AG10803 (cell line): ENCODE results near the gene UVRAG.

Experiments
- DNase-seq: peaks from one replicate; pipeline ENCODE4 v3.0.0; 2010; ENCODE audit warnings: low read depth
- H3K4me3 ChIP-seq: 2 replicates; pipeline ENCODE4 v1.5.1; 2011; ENCODE audit warnings: mild to moderate bottlenecking, low read length, control low read depth
- TF ChIP-seq, protein P1 (sequence below): conservative IDR thresholded peaks from 2 replicates; pipeline ENCODE4 v1.5.1; 2011; ENCODE audit warnings: mild to moderate bottlenecking, low read length, control low read depth, inconsistent platforms

UVRAG gene

GRCh38 chr11:76172583-76172982, 357.6 kb downstream of the UVRAG start:
- no peak overlapping the region for H3K4me3 ChIP-seq
- TF ChIP-seq, protein P1, sequence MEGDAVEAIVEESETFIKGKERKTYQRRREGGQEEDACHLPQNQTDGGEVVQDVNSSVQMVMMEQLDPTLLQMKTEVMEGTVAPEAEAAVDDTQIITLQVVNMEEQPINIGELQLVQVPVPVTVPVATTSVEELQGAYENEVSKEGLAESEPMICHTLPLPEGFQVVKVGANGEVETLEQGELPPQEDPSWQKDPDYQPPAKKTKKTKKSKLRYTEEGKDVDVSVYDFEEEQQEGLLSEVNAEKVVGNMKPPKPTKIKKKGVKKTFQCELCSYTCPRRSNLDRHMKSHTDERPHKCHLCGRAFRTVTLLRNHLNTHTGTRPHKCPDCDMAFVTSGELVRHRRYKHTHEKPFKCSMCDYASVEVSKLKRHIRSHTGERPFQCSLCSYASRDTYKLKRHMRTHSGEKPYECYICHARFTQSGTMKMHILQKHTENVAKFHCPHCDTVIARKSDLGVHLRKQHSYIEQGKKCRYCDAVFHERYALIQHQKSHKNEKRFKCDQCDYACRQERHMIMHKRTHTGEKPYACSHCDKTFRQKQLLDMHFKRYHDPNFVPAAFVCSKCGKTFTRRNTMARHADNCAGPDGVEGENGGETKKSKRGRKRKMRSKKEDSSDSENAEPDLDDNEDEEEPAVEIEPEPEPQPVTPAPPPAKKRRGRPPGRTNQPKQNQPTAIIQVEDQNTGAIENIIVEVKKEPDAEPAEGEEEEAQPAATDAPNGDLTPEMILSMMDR = no peak
- DNase-seq = no peak

DNA sequence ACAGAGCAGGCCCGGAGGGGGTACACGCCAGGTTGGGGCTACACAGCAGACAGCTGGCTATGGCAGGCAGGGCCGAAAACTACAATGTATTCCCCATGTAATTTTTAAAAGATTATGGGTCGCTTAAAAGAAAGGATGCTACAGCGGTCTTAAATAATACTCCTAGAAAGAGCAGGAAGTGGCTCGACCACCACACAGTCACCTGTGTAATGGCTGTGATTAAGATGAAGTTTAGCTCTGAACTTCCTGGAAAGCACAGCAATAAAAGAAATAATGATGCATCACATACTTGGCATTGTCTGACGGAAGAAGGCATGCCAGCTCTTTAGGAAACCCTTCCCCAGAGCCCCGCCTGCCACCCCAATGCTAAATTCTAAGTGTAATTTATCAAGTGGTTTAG, 358.7 kb downstream of the UVRAG start:
- H3K4me3 ChIP-seq = no peak overlapping the region
- TF ChIP-seq, protein P1 = no peak
- peak; percentile 4 for DNase-seq

DNA sequence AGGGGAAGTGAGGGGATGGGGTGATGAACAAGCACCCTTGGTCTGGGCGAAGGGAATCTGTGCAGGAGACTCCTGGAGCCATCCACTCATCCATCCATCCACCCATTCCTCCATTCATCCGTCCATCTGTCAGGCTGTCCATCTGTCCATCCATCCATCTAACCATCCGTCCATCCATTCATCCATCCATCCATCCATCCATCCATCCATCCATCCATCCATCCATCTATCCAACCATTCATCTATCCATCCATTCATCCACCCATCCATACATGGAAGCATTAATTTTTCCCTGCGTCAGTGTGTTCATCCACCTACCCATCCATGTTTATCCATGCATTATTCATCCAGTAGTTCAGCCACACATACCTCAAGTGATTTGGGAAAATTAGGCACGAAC, 359.3 kb downstream of the UVRAG start:
- DNase-seq = no peak
- TF ChIP-seq, protein P1 = no peak
- no peak overlapping the region for H3K4me3 ChIP-seq

DNA sequence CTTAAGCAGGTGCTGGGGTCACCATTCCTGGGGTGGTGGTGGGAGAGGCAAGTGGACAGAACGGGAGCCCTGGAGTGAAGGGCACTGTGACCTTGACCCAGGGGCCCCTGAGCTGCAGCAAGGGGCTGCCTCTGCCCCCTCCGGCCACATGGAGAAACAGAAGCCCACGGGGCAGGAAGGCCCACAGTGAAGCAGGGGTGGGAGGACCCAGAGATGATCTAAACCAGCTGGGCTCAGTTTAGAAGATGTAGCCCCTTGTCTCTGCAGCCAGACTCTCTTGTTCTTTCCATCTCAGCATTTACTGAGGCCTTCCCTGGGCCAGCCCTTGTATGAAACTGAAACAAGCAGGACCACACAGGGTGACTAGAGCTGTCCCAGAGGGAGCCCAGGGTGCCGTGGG, 360.8 kb downstream of the UVRAG start:
- DNase-seq = no peak
- TF ChIP-seq, protein P1 = no peak
- H3K4me3 ChIP-seq = no peak overlapping the region

- no peak for DNase-seq
- TF ChIP-seq, protein P1 = no peak
- H3K4me3 ChIP-seq = no peak overlapping the region
Observed at GRCh38 chr11:76176463-76176862, 361.5 kb downstream of the UVRAG start.

GRCh38 chr11:76177250-76177686, 362.3 kb downstream of the UVRAG start:
- no peak overlapping the region for H3K4me3 ChIP-seq
- TF ChIP-seq, protein P1 = no peak
- DNase-seq = no peak

- H3K4me3 ChIP-seq = no peak overlapping the region
- TF ChIP-seq, protein P1 = no peak
- DNase-seq = no peak
Observed at GRCh38 chr11:76179147-76179546, 364.1 kb downstream of the UVRAG start.
